Activated CD8-positive, alpha-beta T cell treated with anti-CD3 and anti-CD28 coated beads for 36 hours (primary cell): Measurements from ENCODE around the gene EYS. TPM values are rescaled to one million over a fixed set of nuclear protein-coding genes. Genes with fewer than 3 reads are reported as not detected.

Source experiments
- ATAC-seq: fragments of 200-7000 bp; cut with Tn5 transposase; one replicate; pipeline ENCODE4 v1.10.0; 2021; ENCODE audit warnings: mild to moderate bottlenecking, moderate library complexity
- CTCF ChIA-PET: fragments of 350-600 bp; sonication (Branson Sonifier 250); formaldehyde crosslinking; loops from one replicate; lab custom pipeline; 2021; ENCODE audit warnings: antibody characterized with exemption; lab: Charles Lee
- POLR2A ChIA-PET: fragments of 350-600 bp; sonication (Branson Sonifier 250); formaldehyde crosslinking; loops from one replicate; lab custom pipeline; 2021; ENCODE audit warnings: antibody characterized with exemption; lab: Charles Lee
- DNase-seq: peaks from one replicate; pipeline ENCODE4 v3.0.0-alpha.2; 2020
- H3K27ac Mint-ChIP-seq: one replicate; pipeline ENCODE4 v1.8.0; 2021; ENCODE audit warnings: mild to moderate bottlenecking, mixed read lengths
- H3K27me3 Mint-ChIP-seq: one replicate; pipeline ENCODE4 v1.8.0; 2021; ENCODE audit warnings: mixed read lengths
- H3K36me3 Mint-ChIP-seq: one replicate; pipeline ENCODE4 v1.8.0; 2021; ENCODE audit warnings: low read depth, mixed read lengths
- H3K4me1 Mint-ChIP-seq: one replicate; pipeline ENCODE4 v1.8.0; 2021; ENCODE audit warnings: low read depth, mixed read lengths
- H3K4me3 Mint-ChIP-seq: one replicate; pipeline ENCODE4 v1.8.0; 2021; ENCODE audit warnings: mild to moderate bottlenecking, moderate library complexity, mixed read lengths
- H3K9me3 Mint-ChIP-seq: one replicate; pipeline ENCODE4 v1.8.0; 2021; ENCODE audit warnings: mixed read lengths
- intact Hi-C: fragments of 100-400 bp; cut with micrococcal nuclease; formaldehyde crosslinking; loops from one replicate; pipeline ENCODE4 v1.10.0; 2022
- total RNA-seq, 2 experiments: library from RNA; stranded (reverse); gene quantifications; one replicate each; pipeline ENCODE4 v1.2.3, GENCODE V29; 2021
- TF ChIP-seq, protein P1 (sequence below): fragments of 200-600 bp; IDR thresholded peaks from one replicate; pipeline ENCODE4 v1.8.0; 2022; ENCODE audit warnings: antibody characterized with exemption, mild to moderate bottlenecking

Gene EYS
- total RNA-seq, 2 experiments from 2014 or later: not detected

DNA sequence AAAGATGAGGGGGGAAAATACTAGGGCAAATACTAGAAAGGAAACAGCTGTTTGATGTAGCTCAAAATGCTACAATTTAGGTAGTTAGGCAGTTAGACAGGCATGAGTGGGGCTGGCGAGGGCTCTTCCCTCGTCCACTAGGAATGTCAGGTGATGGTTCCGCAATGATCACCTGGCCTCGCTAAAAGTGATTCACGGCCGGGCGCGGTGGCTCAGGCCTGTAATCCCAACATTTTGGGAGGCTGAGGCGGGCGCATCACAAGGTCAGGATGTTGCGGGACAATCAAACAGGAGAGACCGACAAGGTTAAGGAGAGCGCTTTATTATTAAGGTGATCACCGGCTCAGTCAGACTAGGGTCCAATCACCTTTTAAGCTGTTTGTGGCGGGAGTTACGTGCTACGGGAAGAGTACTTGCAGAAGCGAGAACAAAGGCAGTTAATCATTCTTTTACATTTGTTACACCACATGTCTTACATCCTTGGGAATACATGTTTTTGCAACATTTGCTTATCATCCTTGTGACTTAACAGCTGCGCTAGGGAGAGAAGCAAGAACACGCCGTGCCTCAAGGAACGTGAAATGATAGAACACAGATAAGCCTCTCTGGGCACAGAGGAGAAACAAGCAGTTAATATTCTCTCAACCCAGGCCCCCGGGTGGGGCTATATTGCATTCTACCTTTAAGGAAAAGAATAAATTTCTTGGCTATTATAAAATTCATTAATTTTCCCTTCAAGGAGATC, 1025.4 kb downstream of the EYS start:
- POLR2A ChIA-PET: no interaction called here

DNA sequence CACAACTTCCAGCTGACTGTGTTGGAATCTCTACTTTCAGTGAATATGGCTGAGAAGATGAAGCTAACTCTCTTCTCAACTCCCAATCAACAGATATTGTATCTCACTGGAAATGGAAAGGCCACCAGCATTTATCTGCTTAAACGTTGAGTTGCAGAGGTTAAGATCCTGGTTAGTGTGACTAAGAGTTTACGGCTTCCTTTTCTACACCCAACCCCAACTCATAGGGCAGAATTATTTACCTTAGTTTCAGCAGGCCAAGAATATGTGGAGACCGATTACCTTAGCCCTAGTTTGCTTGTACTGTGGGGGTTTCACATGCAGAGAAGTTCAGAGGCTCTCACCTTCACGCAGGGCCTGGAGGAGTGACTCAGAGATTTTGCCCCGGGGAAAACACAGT, 1026.6 kb downstream of the EYS start:
- ATAC-seq (no peak), DNase-seq (no peak)
- Mint-ChIP-seq H3K36me3 (no peaks in the 10 kb centered on the region), H3K27me3 (no peaks in the 10 kb centered on the region), H3K4me1 (no peaks in the 10 kb centered on the region), H3K27ac (no peak overlapping the region), H3K9me3 (peaks cover 3% of the 10 kb centered on the region), H3K4me3 (no peak overlapping the region)
- TF ChIP-seq, protein P1, sequence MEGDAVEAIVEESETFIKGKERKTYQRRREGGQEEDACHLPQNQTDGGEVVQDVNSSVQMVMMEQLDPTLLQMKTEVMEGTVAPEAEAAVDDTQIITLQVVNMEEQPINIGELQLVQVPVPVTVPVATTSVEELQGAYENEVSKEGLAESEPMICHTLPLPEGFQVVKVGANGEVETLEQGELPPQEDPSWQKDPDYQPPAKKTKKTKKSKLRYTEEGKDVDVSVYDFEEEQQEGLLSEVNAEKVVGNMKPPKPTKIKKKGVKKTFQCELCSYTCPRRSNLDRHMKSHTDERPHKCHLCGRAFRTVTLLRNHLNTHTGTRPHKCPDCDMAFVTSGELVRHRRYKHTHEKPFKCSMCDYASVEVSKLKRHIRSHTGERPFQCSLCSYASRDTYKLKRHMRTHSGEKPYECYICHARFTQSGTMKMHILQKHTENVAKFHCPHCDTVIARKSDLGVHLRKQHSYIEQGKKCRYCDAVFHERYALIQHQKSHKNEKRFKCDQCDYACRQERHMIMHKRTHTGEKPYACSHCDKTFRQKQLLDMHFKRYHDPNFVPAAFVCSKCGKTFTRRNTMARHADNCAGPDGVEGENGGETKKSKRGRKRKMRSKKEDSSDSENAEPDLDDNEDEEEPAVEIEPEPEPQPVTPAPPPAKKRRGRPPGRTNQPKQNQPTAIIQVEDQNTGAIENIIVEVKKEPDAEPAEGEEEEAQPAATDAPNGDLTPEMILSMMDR: no peak
- intact Hi-C loops: no loop called here
- CTCF ChIA-PET: no interaction called here
- POLR2A ChIA-PET: no interaction called here

More for the DNA sequence above, 1025.4 kb downstream of the EYS start:
- Mint-ChIP-seq H3K4me1 (no peaks in the 10 kb centered on the region), H3K27ac (no peak overlapping the region), H3K9me3 (peaks cover 3% of the 10 kb centered on the region), H3K27me3 (no peaks in the 10 kb centered on the region), H3K4me3 (no peak overlapping the region), H3K36me3 (no peaks in the 10 kb centered on the region)
- DNase-seq (no peak), ATAC-seq (no peak)
- intact Hi-C loops: no loop called here
- TF ChIP-seq, protein P1: no peak
- CTCF ChIA-PET: no interaction called here

DNA sequence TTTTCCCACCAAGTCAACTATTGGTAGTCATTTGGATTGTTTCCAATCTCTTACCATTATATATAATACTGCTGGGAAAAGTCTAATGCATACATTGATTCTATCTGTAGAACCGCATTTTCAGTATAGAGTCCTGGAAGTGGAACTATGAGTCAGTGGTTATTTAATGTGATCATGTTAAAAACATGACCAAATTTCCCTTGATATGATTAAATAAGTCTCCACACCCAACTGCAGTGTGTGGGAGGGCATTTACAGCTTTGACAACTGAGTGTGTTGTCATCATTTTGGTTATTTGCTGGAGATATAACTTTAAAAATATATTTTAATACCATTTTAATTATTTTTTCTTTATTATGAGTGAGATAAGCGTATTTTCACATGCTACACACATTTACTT, 1027.6 kb downstream of the EYS start:
- DNase-seq: no peak
- Mint-ChIP-seq H3K9me3 (peaks cover 3% of the 10 kb centered on the region), H3K27me3 (no peaks in the 10 kb centered on the region), H3K4me1 (no peaks in the 10 kb centered on the region), H3K4me3 (no peak overlapping the region), H3K27ac (no peak overlapping the region), H3K36me3 (no peaks in the 10 kb centered on the region)
- TF ChIP-seq, protein P1: no peak
- ChIA-PET POLR2A (no interaction called here), CTCF (no interaction called here)
- no peak for ATAC-seq
- intact Hi-C loops: no loop called here

DNA sequence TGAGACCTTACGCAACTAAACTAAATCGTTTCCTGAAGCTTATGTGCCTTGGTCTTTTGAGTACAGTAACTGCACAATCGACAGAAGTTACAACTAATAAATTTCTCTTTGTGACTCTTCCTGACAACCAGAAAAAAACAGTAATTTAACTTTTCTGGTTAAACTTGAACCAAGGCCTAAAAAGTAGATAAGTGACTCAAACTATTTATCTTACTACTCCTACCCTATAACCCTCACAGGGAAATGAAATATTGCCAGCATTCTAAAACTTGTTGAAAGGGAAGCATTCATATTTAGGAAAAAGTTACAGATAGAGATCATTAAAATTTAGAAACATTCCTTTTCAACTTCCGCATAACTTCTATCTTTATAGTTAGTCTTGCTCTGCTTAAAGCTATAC, 1034.4 kb downstream of the EYS start:
- Mint-ChIP-seq H3K9me3 (peaks cover 6% of the 10 kb centered on the region), H3K27me3 (no peaks in the 10 kb centered on the region), H3K4me3 (no peak overlapping the region), H3K36me3 (no peaks in the 10 kb centered on the region), H3K27ac (no peak overlapping the region), H3K4me1 (no peaks in the 10 kb centered on the region)
- no peak for DNase-seq
- CTCF ChIA-PET: no interaction called here
- TF ChIP-seq, protein P1: no peak
- intact Hi-C loops: no loop called here
- POLR2A ChIA-PET: no interaction called here
- no peak for ATAC-seq

DNA sequence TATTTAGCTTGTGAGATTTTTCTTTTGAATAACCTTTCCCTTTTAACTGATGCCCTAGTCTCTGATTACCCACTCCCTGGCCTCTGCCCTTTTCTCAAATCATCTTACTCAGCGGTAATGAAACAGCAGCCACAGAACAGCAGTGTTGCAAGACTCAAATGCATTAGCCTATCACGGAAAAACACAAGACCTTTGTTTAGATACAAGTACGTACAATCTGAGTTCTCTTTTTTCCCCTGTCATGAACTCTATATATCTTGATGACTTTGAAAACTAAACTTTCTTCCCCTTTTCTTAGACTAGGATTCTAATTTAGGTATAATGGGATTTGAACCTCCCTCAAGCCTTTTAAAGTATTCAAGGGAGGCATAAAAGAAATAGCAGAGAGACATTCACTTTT, 1034.9 kb downstream of the EYS start:
- TF ChIP-seq, protein P1: no peak
- ChIA-PET POLR2A (interaction anchor here (0.5 kb wide), 1 partner anchor 25 kb away, joined by 3 read pairs; no protein-coding TSS in a partner anchor), CTCF (no interaction called here)
- DNase-seq: no peak
- Mint-ChIP-seq H3K36me3 (no peaks in the 10 kb centered on the region), H3K4me1 (no peaks in the 10 kb centered on the region), H3K27me3 (no peaks in the 10 kb centered on the region), H3K4me3 (no peak overlapping the region), H3K27ac (no peak overlapping the region), H3K9me3 (peaks cover 6% of the 10 kb centered on the region)
- ATAC-seq: no peak
- intact Hi-C loops: no loop called here
